IPS-NIHi7 (cell line): ENCODE results near the gene PEX11G.
"Not testable (repeated sequence)": the region's sequence is repeated elsewhere in the genome, so short reads cannot be mapped to it uniquely, and the experiment has no call there.

ENCODE experiments used
- DNase-seq: peaks from one replicate; pipeline ENCODE4 v3.0.0; 2012; ENCODE audit warnings: mixed read lengths; ENCODE audit errors: extremely low spot score

Gene PEX11G

GRCh38 chr19:7433456-7433855, 55.4 kb downstream of the PEX11G start:
- DNase-seq, result not testable (repeated sequence)

- DNase-seq, result no peak
Measured at GRCh38 chr19:7429638-7430282, 59.1 kb downstream of the PEX11G start.

- no peak for DNase-seq
Measured at GRCh38 chr19:7428651-7429113, 60.2 kb downstream of the PEX11G start.

GRCh38 chr19:7427944-7428343, 60.9 kb downstream of the PEX11G start:
- DNase-seq, result no peak

GRCh38 chr19:7426986-7427385, 61.8 kb downstream of the PEX11G start:
- DNase-seq, result no peak
